ENCODE data around the gene PRPF31. TPM values are rescaled to one million over a fixed set of nuclear protein-coding genes. Genes with fewer than 3 reads are reported as not detected.

PRPF31 gene
- total and polyA plus RNA-seq, 4 donors = 34.1 to 54.1 (median 51.7) TPM

GRCh38 chr19:54124393-54124792 is 8.8 kb downstream of the PRPF31 start:
- ATAC-seq (ENCODE audit: insufficient read depth, low FRiP score) = no peak
- DNase-seq = no peak
- H3K36me3 ChIP-seq (ENCODE audit: control insufficient read depth in 4 of 4, insufficient read depth in 4 of 4, low read length in 4 of 4) = peaks cover 19 to 82% (median 36%) of the 10 kb centered on the region in 4 donors
- H3K9me3 ChIP-seq (ENCODE audit: control insufficient read depth in 4 of 4, insufficient read depth in 3 of 4, low read length in 3 of 4) = no peaks in the 10 kb centered on the region
- no peaks in the 10 kb centered on the region for H3K4me1 ChIP-seq (ENCODE audit: control insufficient read depth in 5 of 5, insufficient read depth in 5 of 5, low read length in 5 of 5)
- H3K4me3 ChIP-seq = no peak overlapping the region
- no peak overlapping the region for H3K27ac ChIP-seq (ENCODE audit: low read depth in 1 of 2, low read length in 1 of 2)
- TF ChIP-seq CTCF (IDR thresholded peaks at IDR 0.05; ENCODE audit: control extremely low read depth, extremely low read depth) = no peak
- no peaks in the 10 kb centered on the region for H3K27me3 ChIP-seq (ENCODE audit: control insufficient read depth in 3 of 3, insufficient read depth in 3 of 3, low read length in 2 of 3)
- H3K9ac ChIP-seq (ENCODE audit: insufficient read depth in 1 of 2, low read length in 2 of 2) = no peak overlapping the region
- 93 to 96% methylated on average over 19 of the region's 19 CpGs for WGBS, 2 donors

- ATAC-seq (ENCODE audit: insufficient read depth, low FRiP score) (no peak), DNase-seq (no peak)
- WGBS, 2 donors = 89 to 94% methylated on average over 9 of the region's 9 CpGs
- no peak overlapping the region for H3K4me3 ChIP-seq
- no peak overlapping the region for H3K9ac ChIP-seq (ENCODE audit: insufficient read depth in 1 of 2, low read length in 2 of 2)
- H3K9me3 ChIP-seq (ENCODE audit: control insufficient read depth in 4 of 4, insufficient read depth in 3 of 4, low read length in 3 of 4) = no peaks in the 10 kb centered on the region
- peaks cover 23 to 85% (median 28%) of the 10 kb centered on the region in 4 donors for H3K36me3 ChIP-seq (ENCODE audit: control insufficient read depth in 4 of 4, insufficient read depth in 4 of 4, low read length in 4 of 4)
- H3K4me1 ChIP-seq (ENCODE audit: control insufficient read depth in 5 of 5, insufficient read depth in 5 of 5, low read length in 5 of 5) = no peaks in the 10 kb centered on the region
- H3K27me3 ChIP-seq (ENCODE audit: control insufficient read depth in 3 of 3, insufficient read depth in 3 of 3, low read length in 2 of 3) = no peaks in the 10 kb centered on the region
- no peak overlapping the region for H3K27ac ChIP-seq (ENCODE audit: low read depth in 1 of 2, low read length in 1 of 2)
- TF ChIP-seq CTCF (IDR thresholded peaks at IDR 0.05; ENCODE audit: control extremely low read depth, extremely low read depth) = no peak
Observed at GRCh38 chr19:54125713-54126112, 10.2 kb downstream of the PRPF31 start.

- H3K4me1 ChIP-seq (ENCODE audit: control insufficient read depth in 5 of 5, insufficient read depth in 5 of 5, low read length in 5 of 5) = no peaks in the 10 kb centered on the region
- H3K27ac ChIP-seq (ENCODE audit: low read depth in 1 of 2, low read length in 1 of 2) = no peak overlapping the region
- H3K9me3 ChIP-seq (ENCODE audit: control insufficient read depth in 4 of 4, insufficient read depth in 3 of 4, low read length in 3 of 4) = no peaks in the 10 kb centered on the region
- no peak for TF ChIP-seq CTCF (IDR thresholded peaks at IDR 0.05; ENCODE audit: control extremely low read depth, extremely low read depth)
- peaks cover 13 to 80% (median 29%) of the 10 kb centered on the region in 4 donors for H3K36me3 ChIP-seq (ENCODE audit: control insufficient read depth in 4 of 4, insufficient read depth in 4 of 4, low read length in 4 of 4)
- 93 to 94% methylated on average over 44 of the region's 44 CpGs for WGBS, 2 donors
- no peak for ATAC-seq (ENCODE audit: insufficient read depth, low FRiP score)
- no peak for DNase-seq
- no peak overlapping the region for H3K9ac ChIP-seq (ENCODE audit: insufficient read depth in 1 of 2, low read length in 2 of 2)
- H3K4me3 ChIP-seq = no peak overlapping the region
- no peaks in the 10 kb centered on the region for H3K27me3 ChIP-seq (ENCODE audit: control insufficient read depth in 3 of 3, insufficient read depth in 3 of 3, low read length in 2 of 3)
Observed at GRCh38 chr19:54127688-54128440, 12.3 kb downstream of the PRPF31 start.

- Histone ChIP-seq H3K36me3 (ENCODE audit: control insufficient read depth in 4 of 4, insufficient read depth in 4 of 4, low read length in 4 of 4) (peaks cover 13 to 75% (median 29%) of the 10 kb centered on the region in 4 donors), H3K9me3 (ENCODE audit: control insufficient read depth in 4 of 4, insufficient read depth in 3 of 4, low read length in 3 of 4) (no peaks in the 10 kb centered on the region), H3K9ac (ENCODE audit: insufficient read depth in 1 of 2, low read length in 2 of 2) (no peak overlapping the region), H3K27me3 (ENCODE audit: control insufficient read depth in 3 of 3, insufficient read depth in 3 of 3, low read length in 2 of 3) (no peaks in the 10 kb centered on the region), H3K4me1 (ENCODE audit: control insufficient read depth in 5 of 5, insufficient read depth in 5 of 5, low read length in 5 of 5) (no peaks in the 10 kb centered on the region), H3K4me3 (no peak overlapping the region), H3K27ac (ENCODE audit: low read depth in 1 of 2, low read length in 1 of 2) (no peak overlapping the region)
- DNase-seq (no peak), ATAC-seq (ENCODE audit: insufficient read depth, low FRiP score) (no peak)
- WGBS, 2 donors = 93 to 95% methylated on average over 20 of the region's 20 CpGs
- TF ChIP-seq CTCF (IDR thresholded peaks at IDR 0.05; ENCODE audit: control extremely low read depth, extremely low read depth) = no peak
Observed at GRCh38 chr19:54128441-54128725, 12.8 kb downstream of the PRPF31 start.
